K562 (cell line): ENCODE results near the gene ZNF609. TPM values are rescaled to one million over a fixed set of nuclear protein-coding genes. Genes with fewer than 3 reads are reported as not detected.
A peak's percentile ranks its signal among the peaks of the same experiment; 100 is the strongest.

Experiments used
- BRF1 ChIP-seq: IDR thresholded peaks from 3 replicates; pipeline ENCODE4 v1.6.1; 2011; ENCODE audit warnings: borderline replicate concordance, mild to moderate bottlenecking; ENCODE audit not compliant: insufficient read length; ENCODE audit errors: extremely low read depth
- CBX1 ChIP-seq: sonication (generic); IDR thresholded peaks from 2 replicates; pipeline ENCODE4 v1.6.1; 2016; ENCODE audit warnings: antibody characterized with exemption, low read depth, mild to moderate bottlenecking
- CREBBP ChIP-seq: IDR thresholded peaks from one replicate; pipeline ENCODE4 v1.6.1; 2012; ENCODE audit warnings: low read depth, mild to moderate bottlenecking, control low read depth, inconsistent platforms, low read length
- DPF2 ChIP-seq: fragments of 450-650 bp; IDR thresholded peaks from 2 replicates; pipeline ENCODE4 v1.6.1; 2016
- ETV5 ChIP-seq: sonication (generic); formaldehyde crosslinking; IDR thresholded peaks from 2 replicates; pipeline ENCODE4 v1.4.0; 2020; ENCODE audit warnings: low read depth, mild to moderate bottlenecking, missing genetic modification reagents
- HDAC2 ChIP-seq: fragments of 450-650 bp; IDR thresholded peaks from 2 replicates; pipeline ENCODE4 v1.6.1; 2016; ENCODE audit warnings: mild to moderate bottlenecking
- HDAC8 ChIP-seq: fragments of 450-650 bp; IDR thresholded peaks from 2 replicates; pipeline ENCODE4 v1.6.1; 2016; ENCODE audit warnings: mild to moderate bottlenecking, missing genetic modification characterization, moderate library complexity, missing compliant biosample characterization
- HNRNPLL ChIP-seq: fragments of 200-400 bp; formaldehyde crosslinking; IDR thresholded peaks from 2 replicates; pipeline ENCODE4 v1.6.1; 2017; ENCODE audit warnings: low read length, low read depth, mild to moderate bottlenecking; ENCODE audit not compliant: poor library complexity, severe bottlenecking
- KAT2B ChIP-seq: IDR thresholded peaks from one replicate; pipeline ENCODE4 v1.6.1; 2012; ENCODE audit warnings: low read depth, mild to moderate bottlenecking, control low read depth, inconsistent platforms, low read length, moderate library complexity
- KAT7 ChIP-seq: sonication (generic); formaldehyde crosslinking; IDR thresholded peaks from 2 replicates; pipeline ENCODE4 v1.8.0; 2022; ENCODE audit warnings: missing genetic modification reagents, mild to moderate bottlenecking, borderline replicate concordance
- KDM1A ChIP-seq, 2 experiments: fragments of 450-650 bp; IDR thresholded peaks; 2 replicates each; pipeline ENCODE4 v1.6.1; 2016; ENCODE audit warnings: mild to moderate bottlenecking in 2 of 2
- KLF13 ChIP-seq: fragments of 450-650 bp; IDR thresholded peaks from 2 replicates; pipeline ENCODE4 v1.6.1; 2016; ENCODE audit warnings: missing genetic modification characterization, low read depth, mild to moderate bottlenecking, missing compliant biosample characterization, moderate library complexity, borderline replicate concordance
- NBN ChIP-seq: fragments of 450-650 bp; IDR thresholded peaks from 2 replicates; pipeline ENCODE4 v1.6.1; 2016; ENCODE audit warnings: low read depth, mild to moderate bottlenecking
- NFYB ChIP-seq: IDR thresholded peaks from 2 replicates; pipeline ENCODE4 v1.6.1; 2011; ENCODE audit warnings: mild to moderate bottlenecking, moderate library complexity; ENCODE audit not compliant: insufficient read length; ENCODE audit errors: extremely low read depth
- PHB2 ChIP-seq: fragments of 450-650 bp; IDR thresholded peaks from 2 replicates; pipeline ENCODE4 v1.6.1; 2017; ENCODE audit warnings: low read depth
- RREB1 ChIP-seq: fragments of 250-450 bp; sonication (Bioruptor Pico); IDR thresholded peaks from 2 replicates; pipeline ENCODE4 v1.4.0; 2020
- SMARCC2 ChIP-seq: fragments of 450-650 bp; IDR thresholded peaks from 2 replicates; pipeline ENCODE4 v1.6.1; 2017; ENCODE audit warnings: antibody characterized with exemption, moderate library complexity, mild to moderate bottlenecking, low read depth
- STAG1 ChIP-seq: sonication (generic); formaldehyde crosslinking; IDR thresholded peaks from 2 replicates; pipeline ENCODE4 v1.5.0; 2020; ENCODE audit warnings: missing genetic modification reagents, borderline replicate concordance
- TARDBP ChIP-seq: fragments of 450-650 bp; IDR thresholded peaks from 2 replicates; pipeline ENCODE4 v1.6.1; 2016
- TGIF2 ChIP-seq: sonication (generic); formaldehyde crosslinking; IDR thresholded peaks from 2 replicates; pipeline ENCODE4 v1.8.1; 2022; ENCODE audit warnings: mild to moderate bottlenecking, missing genetic modification reagents, moderate library complexity
- ZBTB2 ChIP-seq: fragments of 450-650 bp; IDR thresholded peaks from 2 replicates; pipeline ENCODE4 v1.6.1; 2016; ENCODE audit warnings: antibody characterized with exemption
- ZFX ChIP-seq: sonication (generic); formaldehyde crosslinking; IDR thresholded peaks from 2 replicates; pipeline ENCODE4 v1.8.0; 2022; ENCODE audit warnings: mild to moderate bottlenecking, missing genetic modification reagents, moderate library complexity
- ZNF217 ChIP-seq: sonication (generic); formaldehyde crosslinking; IDR thresholded peaks from 2 replicates; pipeline ENCODE4 v1.8.0; 2022; ENCODE audit warnings: mild to moderate bottlenecking, missing genetic modification reagents
- ZNF431 ChIP-seq: sonication (generic); formaldehyde crosslinking; IDR thresholded peaks from 2 replicates; pipeline ENCODE4 v1.8.0; 2022; ENCODE audit warnings: mild to moderate bottlenecking, missing genetic modification reagents
- ZNF785 ChIP-seq: fragments of 250-450 bp; sonication (Bioruptor Pico); IDR thresholded peaks from 2 replicates; pipeline ENCODE4 v1.4.0; 2020; ENCODE audit warnings: mild to moderate bottlenecking
- polyA plus RNA-seq, 8 experiments: library from polyadenylated mRNA; depleted of rRNA in 4 of 8; stranded (reverse) in 5 of 8; unstranded in 3 of 8; fragments of >200 nt; fragmentation: Nextera tagmentation in 2 of 8; fragmentation: Illumina TruSeq in 1 of 8; extraction: Ambion mirVana in 2 of 8; extraction: Trizol in 1 of 8; gene quantifications; 2 replicates each; pipeline versions ENCODE4 v1.2.1 to v1.2.3, GENCODE V29; 2011 to 2014; ENCODE audit warnings: inconsistent platforms in 1 of 8, missing spikeins in 1 of 8
- total RNA-seq, 7 experiments: library from RNA; depleted of rRNA in 6 of 7; stranded (reverse); fragments of >200 nt in 6 of 7; fragmentation: Illumina TruSeq in 2 of 7; extraction: Trizol in 2 of 7; gene quantifications; 2 replicates each; pipeline versions ENCODE4 v1.2.1 to v1.2.3, GENCODE V29; 2011 to 2021; ENCODE audit warnings: low replicate concordance in 1 of 7

ZNF609 gene
- total and polyA plus RNA-seq, 9 of the 15 experiments (the other 6 are each of a cell fraction or from before 2014, with no cell fraction given), result 3.0 to 38.7 (median 17.8) TPM

- no peak for TF ChIP-seq KAT2B
- TF ChIP-seq TGIF2 (CRISPR knock-in tag), result no peak
- TF ChIP-seq ZBTB2, result peak; percentile 74
- no peak for TF ChIP-seq ZNF431 (CRISPR knock-in tag)
- no peak for TF ChIP-seq PHB2
- peak; percentile 25 to 40; a peak in 3 of 4 replicates for TF ChIP-seq KDM1A (IDR thresholded peaks at IDR 0.05)
- TF ChIP-seq ZFX, result no peak; the same call in 1 of the 2 replicates
- TF ChIP-seq ZNF217 (CRISPR knock-in tag), result no peak
- no peak for TF ChIP-seq KAT7 (CRISPR knock-in tag)
- peak; percentile 72; the same call in 1 of the 2 replicates for TF ChIP-seq ETV5 (CRISPR knock-in tag)
- TF ChIP-seq BRF1, result no peak
- no peak for TF ChIP-seq CREBBP
- TF ChIP-seq DPF2, result peak; percentile 68
- TF ChIP-seq NFYB, result no peak
- peak; percentile 94 for TF ChIP-seq RREB1 (CRISPR knock-in tag)
- peak; percentile 94 for TF ChIP-seq NBN
- TF ChIP-seq TARDBP, result peak; percentile 86; the same call in 1 of the 2 replicates
- TF ChIP-seq KLF13 (tag), result peak; percentile 61; the same call in 1 of the 2 replicates
- no peak; the same call in 1 of the 2 replicates for TF ChIP-seq SMARCC2
- peak; percentile 56; the same call in 1 of the 2 replicates for TF ChIP-seq HDAC2
- peak; percentile 90; the same call in 1 of the 2 replicates for TF ChIP-seq CBX1
- no peak for TF ChIP-seq STAG1 (CRISPR knock-in tag)
- peak; percentile 70; the same call in 1 of the 2 replicates for TF ChIP-seq HDAC8
- TF ChIP-seq HNRNPLL, result peak; percentile 28
- TF ChIP-seq ZNF785, result no peak
These were observed at the start of gene ZNF609 (continued) for GRCh38 chr15:64460206-64460723.
